ENCODE measurements around the gene SNAI1.
"Not testable (repeated sequence)": the region's sequence is repeated elsewhere in the genome, so short reads cannot be mapped to it uniquely, and the experiment has no call there.

The SNAI1 gene

DNA sequence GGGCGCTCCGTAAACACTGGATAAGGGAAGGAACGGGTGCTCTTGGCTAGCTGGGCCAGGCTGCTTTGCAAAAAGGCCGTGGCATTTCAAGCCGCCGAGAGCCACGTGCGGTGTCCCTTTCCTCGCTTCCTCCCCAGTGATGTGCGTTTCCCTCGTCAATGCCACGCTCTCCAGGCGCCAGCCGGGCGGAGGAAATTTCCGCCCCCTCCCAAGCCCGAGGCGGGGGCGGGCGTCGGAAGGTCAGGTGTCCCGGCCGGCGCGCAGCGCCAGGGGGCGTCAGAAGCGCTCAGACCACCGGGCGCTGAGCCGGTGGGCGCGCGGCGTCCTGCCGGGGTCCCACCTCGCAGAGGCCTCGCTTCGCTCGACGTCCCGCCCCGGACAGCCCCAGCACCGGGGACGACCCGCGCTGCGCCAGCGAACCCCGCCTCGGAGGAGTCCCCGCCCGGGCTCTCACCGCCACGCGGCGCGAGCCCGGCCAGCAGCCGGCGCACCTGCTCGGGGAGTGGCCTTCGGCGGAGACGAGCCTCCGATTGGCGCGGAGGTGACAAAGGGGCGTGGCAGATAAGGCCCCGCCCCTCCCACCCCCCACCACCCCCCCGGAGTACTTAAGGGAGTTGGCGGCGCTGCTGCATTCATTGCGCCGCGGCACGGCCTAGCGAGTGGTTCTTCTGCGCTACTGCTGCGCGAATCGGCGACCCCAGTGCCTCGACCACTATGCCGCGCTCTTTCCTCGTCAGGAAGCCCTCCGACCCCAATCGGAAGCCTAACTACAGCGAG is at the start of gene SNAI1:
Gene SNAI1, plus strand, starts transcription at position 635 of the 777 bp plus-strand sequence. Its CDS starts 80 bp downstream, at position 715.
- DNase-seq = peak; percentile 74 to 94

DNA sequence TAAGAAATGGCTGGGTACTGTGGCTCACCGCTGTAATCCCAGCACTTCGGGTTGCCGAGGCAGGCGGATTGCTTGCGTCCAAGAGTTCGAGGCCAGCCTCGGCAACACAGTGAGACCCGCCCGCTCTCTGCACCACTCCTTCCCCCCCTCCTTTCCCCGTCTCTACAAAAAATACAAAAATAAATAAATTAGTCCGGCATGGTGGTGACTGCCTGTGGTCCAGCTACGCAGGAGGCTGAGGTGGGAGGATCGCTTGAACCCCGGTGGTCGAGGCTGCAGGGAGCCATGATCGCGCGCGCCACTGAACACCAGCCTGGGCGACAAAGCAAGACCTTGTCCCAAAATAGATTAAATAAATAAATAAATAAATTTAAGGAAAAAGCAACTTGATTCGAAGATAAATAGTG is 47.0 kb upstream of the SNAI1 start:
- DNase-seq = no peak

DNA sequence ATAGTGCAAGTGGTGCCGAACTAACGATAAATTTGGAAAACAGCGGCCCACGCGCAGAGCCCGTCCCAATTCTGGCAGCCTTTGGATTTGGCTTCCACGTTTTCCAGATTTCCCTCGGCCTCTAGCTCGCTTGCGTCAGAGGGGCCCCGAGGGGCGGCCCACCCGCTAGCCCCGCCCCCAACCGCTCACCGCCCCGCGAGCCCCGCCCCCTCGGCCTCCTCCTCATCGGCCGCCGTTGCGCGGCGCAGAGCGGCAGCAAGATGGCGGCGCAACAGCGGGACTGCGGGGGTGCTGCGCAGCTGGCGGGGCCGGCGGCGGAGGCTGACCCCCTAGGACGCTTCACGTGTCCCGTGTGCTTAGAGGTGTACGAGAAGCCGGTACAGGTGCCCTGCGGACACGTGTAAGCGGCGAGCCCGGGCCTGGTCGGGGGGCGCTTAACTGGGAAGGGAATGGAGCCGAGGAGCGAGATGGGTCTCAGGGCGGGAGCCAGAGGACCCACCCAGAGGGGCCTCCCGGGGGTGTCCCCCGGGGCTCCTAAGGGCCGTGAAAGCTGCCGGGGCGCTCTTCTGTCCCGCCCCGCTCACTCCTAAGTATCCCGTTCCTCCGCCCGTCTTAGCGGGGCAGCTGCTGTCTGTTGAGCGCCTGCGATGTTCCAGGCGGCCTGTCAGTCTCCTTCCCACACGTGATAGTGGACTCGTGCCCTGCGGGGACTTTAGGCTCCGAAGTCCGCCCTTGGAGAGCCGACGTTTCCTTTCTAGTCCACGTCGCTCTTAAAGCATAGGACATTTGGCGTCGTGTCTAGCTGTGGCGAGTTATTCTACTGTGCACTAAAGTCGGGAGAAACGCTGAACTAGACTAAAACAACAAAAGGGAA is 46.4 kb upstream of the SNAI1 start, which contains the start of gene RNF114:
Gene RNF114, plus strand, starts transcription at position 245 of the 874 bp plus-strand sequence. Its CDS starts 16 bp downstream, at position 261.
- peak; percentile 83 to 96 for DNase-seq

DNA sequence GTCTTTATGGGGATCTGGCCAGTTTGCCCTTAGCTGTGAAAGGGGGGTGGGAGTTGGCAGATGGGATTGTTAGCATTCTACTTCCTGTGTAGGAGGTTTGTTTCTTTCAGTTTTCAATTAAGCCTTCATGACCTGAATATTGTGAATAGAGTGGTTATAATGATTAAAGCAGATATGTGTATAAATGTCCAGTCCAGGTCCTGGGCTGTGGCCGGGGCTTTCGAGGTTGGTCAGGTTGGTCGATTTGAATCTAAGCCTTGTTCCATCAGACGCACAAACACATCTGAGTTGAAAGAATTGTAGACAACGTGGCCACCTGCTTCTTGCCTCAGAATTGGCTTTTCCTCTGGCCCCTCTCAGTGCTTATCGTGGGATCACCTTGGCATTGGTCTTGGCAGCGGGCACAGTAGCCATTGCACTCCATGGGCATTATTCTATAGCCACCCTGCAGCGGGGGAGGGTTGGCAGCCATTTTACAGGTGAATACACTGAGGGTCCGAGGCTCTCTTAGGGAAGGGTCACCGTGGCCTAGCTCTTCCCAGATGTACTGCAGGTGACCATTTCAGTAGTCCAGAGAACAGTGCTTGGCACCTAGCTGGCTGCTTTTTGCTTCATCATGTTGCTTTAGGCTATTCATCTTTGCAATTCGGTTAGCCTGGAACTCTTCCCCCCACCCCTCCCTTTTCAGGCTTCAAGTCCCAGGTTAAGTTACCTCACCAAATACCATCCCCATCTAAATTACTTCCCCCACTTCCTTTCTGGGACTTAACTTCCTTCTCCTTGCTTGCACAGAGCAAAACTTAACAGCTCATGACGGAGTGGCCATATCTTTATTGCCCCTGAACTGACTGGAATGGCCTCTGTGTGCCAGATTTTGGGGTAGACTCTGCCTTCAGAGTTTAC is 45.5 kb upstream of the SNAI1 start:
- no peak for DNase-seq

DNA sequence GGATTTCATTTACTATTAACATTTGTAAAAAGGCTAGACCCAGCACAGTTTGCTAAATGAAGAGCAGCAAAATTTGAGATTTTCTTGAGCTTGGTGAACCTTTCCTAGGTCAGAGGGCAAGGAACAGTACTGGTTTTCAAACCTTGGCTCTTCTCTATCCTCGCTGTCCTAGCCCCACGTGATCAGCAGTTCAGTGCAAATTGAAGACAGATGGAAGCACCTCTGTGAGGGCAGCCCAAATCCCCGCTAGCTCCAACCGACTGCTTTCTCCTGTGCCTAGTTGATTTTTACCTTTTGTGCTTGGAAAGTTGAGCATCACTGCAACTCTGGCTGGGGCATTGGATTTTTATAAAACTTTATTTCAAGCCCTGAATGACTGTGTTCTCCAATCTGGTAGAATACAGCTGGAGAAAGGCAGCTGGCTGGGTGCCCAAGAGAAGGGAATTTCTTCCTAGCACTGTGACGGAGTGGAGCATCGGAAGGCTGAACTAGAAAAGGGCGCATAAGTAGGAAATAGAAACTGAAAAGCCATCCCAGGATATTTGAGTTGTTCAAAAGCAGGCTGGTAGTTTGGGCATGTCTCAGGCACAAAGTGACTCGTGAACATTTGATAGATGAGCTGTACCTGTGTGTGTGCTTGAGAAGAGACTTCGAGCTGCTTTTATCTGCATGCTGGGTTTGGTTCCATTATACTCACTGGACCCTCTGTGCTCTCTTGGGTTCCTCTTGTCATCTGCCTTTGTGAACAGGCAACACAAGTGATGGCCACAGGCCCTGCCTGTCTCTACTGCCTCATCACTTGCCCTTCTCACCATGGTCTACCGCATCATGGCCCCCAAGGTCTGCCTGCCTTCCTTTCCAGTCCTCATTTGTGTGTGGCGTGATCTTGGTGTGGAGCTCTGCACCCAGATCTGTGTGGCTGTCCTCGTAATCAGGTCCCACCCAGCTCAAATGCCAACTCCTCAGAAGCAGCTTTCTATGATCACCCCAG is 44.3 kb upstream of the SNAI1 start:
- DNase-seq = peak; percentile 31 to 42

DNA sequence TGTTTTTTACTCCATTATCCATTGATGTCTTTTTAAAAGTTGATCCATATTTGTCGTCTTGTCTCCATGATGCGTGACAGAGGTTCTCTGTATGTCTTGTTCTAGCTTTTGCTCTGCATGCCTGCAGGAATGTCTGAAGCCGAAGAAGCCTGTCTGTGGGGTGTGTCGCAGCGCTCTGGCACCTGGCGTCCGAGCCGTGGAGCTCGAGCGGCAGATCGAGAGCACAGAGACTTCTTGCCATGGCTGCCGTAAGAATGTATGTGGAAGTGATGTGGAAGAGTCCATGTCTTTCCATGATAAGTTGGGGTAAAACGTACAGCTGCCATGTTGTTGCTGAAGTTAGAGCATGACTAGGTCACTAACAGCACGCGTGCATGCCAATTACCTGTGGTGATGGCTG is 41.3 kb upstream of the SNAI1 start:
- no peak for DNase-seq

DNA sequence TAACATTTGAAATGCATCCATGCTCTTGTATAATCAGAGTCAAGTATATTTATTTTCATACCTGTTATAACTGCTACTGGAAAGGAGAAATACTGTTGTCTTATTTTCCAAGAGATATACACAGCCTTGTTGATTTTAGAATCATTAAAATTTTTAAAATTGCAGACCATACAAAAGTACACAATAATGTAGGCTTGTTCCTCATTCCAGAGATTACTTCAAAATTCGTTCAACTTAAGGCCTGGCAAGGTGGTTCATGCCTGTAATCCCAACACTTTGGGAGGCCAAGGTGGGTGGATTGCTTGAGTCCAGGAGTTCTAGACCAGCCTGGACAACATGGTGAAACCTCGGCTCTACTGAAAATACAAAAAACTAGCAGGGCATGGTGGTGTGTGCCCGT is 40.5 kb upstream of the SNAI1 start:
- DNase-seq = no peak

DNA sequence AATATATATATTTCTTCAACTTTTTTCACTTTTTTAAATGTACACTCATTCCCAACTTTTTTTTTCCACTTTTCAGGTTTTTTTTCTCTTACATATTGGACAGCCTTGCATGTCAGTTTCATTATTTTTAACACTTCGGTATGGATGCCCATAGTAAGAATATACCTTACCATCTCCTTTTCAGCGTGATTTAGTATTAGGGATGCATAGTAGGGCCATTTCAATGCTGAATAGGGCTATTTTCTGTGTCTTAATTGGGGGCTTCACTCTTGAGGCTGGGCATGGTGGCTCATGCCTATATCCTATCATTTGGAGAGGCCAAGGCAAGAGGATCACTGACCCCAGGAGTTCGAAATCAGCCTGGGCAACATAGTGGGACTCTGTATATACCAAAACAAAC is 39.8 kb upstream of the SNAI1 start:
- DNase-seq = no peak

DNA sequence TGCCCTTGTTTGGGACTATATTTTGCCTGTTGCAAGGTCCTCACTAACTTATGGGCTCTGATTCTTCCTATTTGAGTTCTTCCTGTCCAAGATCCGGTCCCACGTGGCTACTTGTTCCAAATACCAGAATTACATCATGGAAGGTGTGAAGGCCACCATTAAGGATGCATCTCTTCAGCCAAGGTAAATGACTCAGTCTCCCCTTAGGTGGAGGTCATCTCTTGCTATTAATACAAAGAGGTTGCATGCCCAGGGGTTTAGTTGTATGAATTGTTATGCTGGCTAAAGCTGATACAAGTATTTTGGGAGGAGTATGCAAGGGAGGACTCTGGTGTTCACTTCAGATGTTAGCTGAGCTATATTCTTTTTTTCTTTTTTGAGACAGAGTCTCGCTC is 37.5 kb upstream of the SNAI1 start:
- DNase-seq = no peak

DNA sequence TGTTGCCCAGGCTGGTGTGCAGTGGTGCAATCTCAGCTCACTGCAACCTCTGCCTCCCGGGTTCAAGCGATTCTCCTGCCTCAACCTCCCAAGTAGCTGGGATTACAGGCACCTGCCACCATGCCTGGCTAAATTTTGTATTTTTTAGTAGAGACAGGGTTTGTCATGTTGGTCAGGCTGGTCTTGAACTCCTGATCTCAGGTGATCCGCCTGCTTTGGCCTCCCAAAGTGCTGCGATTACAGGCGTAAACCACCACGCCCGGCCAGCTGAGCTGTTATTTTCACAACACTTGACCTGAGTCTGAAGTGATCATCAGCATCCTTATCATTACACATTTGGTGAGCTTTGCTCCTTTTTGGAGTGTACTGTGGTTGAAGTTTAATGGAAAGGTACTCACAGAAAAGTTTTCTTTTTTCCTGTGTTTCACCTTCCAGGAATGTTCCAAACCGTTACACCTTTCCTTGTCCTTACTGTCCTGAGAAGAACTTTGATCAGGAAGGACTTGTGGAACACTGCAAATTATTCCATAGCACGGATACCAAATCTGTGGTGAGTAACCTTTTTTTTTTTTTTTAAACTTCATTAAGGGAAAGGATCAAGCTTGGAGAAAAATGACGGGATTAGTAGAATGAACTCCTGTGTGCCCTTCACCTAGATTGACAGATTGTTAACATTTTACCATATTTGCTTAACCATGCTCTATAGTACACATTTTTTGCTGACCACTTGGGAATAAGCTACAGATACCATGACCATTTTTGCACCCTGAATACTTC is 36.9 kb upstream of the SNAI1 start:
- no peak for DNase-seq

DNA sequence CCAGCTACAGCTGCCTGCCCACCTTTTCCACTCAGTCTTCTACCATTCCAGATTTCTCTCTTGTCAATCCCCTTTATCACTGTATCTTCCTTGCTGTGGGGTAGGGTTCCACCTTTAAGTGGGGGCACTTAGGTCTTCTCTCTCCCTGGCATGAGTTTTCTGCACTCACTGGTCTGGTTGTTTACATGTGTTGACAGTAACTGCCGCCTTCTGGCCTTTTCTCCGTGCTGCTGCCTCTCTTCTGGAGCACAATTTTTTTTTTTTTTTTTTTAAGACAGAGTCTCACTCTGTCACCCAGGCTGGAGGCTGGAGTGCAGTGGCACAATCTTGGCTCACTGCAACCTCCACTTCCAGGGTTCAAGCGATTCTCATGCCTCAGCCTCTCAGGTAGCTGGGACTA is 34.6 kb upstream of the SNAI1 start:
- DNase-seq = no peak

DNA sequence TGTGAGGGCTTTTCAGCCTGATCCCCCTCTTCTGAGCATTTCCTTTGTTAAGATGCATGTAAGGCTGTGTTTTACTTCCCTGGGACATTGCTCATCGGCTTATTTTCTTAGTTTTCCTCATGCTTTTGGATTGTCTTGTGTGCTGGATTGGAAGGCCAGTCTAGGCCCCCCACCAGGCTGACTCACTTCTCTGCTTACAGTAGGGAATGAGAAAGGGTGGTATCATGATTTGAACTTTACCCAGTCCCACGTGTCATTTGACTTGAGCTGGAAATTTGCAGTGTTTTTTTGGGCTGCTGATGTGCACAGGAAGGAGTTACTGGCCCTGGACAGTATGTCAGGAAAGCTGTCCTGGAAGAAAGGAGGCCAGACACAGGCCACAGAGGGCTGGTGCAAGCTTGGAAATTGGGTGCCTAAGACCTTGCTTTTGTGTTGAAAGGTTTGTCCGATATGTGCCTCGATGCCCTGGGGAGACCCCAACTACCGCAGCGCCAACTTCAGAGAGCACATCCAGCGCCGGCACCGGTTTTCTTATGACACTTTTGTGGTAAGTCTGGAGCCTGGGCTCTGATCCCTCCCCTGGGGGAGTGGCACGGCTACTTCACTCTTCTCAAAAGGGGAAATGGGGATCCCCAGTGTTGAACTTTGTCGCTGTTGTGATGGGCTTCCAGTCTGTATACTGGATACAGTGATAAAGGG is 33.8 kb upstream of the SNAI1 start:
- no peak for DNase-seq

DNA sequence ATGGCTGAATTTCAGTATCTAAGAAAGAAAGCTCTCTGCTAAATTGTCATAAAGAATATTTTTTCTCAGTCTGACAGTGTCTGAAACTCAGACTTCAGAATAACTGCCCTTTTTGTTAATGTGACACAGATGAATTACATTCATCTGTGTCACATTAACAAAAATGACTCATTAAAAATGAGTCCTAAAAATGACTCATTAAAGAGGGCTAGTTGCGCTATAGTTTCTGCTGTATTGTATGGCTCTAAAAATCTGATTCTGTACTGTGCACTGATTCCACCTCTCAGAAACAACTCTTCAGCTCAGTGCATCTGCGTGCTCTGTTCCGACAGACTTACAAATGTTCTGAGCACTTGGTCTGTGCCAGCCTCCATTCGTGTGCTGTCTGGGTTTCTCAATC is 31.6 kb upstream of the SNAI1 start:
- no peak for DNase-seq

DNA sequence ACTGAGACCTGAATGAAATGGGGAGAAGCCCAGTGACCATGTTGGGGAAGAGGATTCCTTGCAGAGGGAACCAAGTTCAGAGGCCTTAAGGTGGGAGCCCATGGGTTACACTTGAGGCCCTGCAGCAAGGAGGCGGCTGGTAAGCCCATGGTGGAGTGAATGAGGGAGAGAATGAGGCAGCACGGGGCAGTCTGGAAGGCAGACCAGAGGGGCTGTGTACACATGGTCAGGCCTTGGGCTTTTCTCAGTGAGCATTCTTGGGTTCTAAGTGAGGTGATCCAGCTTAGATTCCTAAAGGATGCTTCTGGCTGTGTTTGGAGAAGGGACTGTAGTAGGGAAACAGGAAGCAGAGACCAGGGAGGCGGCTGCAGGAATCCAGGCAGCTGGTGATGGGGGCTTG is 27.6 kb upstream of the SNAI1 start:
- DNase-seq = no peak

DNA sequence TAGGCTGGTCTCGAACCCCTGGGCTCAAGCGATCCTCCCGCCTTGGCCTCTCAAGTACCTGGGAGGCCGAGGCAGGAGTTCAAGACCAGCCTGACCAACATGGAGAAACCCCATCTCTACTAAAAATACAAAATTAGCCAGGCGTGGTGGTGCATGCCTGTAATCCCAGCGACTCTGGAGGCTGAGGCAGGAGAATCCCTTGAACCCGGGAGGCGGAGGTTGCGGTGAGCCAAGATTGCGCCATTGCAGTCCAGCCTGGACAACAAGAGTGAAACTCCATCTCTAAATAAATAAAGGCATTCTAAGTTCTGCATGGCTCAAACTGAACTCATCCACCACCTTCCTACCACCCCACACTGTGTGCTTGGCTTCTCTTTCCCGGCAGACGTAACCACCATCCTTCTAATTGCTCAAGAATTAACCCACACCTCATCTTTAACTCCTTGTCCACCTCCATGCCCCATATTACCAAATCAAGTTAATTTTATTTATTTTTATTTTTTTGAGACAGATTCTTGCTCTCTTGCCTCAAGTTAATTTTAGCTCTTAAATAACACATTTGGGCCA is 26.9 kb upstream of the SNAI1 start:
- not testable (repeated sequence) for DNase-seq

DNA sequence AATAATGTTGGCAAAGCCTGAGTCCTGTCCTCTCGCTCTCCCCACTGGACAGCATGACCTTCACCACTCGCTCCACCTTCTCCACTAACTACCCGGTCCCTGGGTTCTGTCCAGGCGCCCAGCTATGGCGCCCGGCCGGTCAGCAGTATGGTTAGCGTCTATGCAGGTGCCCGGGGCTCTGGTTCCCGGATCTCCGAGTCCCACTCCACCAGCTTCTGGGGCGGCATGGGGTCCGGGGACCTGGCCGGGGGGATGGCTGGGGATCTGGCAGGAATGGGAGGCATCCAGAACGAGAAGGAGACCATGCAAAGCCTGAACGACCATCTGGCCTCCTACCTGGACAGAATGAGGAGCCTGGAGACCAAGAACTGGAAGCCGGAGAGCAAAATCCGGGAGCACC is 26.1 kb upstream of the SNAI1 start:
- DNase-seq = no peak

DNA sequence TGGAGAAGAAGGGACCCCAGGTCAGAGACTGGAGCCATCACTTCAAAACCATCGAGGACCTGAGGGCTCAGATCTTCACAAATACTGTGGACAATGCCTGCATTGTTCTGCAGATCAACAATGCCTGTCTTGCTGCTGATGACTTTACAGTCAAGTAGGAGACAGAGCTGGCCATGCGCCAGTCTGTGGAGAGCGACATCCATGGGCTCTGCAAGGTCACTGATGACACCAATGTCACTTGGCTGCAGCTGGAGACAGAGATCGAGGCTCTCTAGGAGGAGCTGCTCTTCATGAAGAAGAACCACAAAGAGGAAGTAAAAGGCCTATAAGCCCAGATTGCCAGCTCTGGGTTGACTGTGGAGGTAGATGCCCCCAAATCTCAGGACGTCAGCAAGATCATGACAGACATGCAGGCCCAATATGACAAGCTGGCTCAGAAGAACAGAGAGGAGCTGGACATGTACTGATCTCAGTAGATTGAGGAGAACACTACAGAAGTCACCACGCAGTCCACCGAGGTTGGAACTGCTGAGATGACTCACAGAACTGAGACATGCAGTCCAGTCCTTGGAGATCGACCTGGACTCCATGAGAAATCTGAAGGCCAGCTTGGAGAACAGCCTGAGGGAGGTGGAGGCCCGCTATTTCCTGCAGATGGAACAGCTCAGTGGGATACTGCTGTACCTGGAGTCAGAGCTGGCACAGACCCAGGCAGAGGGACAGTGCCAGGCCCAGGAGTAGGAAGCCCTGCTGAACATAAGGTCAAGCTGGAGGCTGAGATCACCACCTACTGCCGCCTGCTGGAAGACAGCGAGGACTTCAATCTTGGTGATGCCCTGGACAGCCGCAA is 25.5 kb upstream of the SNAI1 start:
- not testable (repeated sequence) for DNase-seq

DNA sequence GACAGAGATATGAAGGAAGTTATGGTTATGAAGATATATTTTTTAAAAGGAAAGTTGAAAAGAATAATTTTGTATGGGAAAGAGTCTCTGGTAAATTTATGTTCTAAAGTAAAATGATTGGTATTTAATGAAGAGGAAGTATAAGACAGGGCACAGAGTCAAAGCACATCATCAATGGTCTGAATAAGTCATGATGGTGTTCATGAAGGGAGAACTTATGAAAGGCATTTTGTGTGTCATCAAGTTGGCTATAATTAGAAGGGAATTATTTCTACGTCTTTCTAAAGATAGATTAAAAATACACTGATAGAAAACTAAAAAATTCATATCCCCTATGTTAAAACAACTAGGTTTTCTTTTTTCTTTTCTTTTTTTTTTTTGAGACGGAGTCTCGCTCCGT is 21.4 kb upstream of the SNAI1 start:
- no peak for DNase-seq

All from NCI-H446 (cell line).